Activated B cell treated with CpG ODN at 0.5 μM for 24 hours (primary cell): ENCODE results near the gene ANKRD44. TPM values are rescaled to one million over a fixed set of nuclear protein-coding genes. Genes with fewer than 3 reads are reported as not detected.
A peak's percentile ranks its signal among the peaks of the same experiment; 100 is the strongest.

Experiments used
- ATAC-seq: fragments of 200-7000 bp; cut with Tn5 transposase; one replicate; pipeline ENCODE4 v1.10.0; 2021; ENCODE audit warnings: low read depth, mild to moderate bottlenecking, moderate library complexity
- CTCF ChIA-PET: fragments of 350-600 bp; sonication (Branson Sonifier 250); formaldehyde crosslinking; loops from one replicate; lab custom pipeline; 2021; ENCODE audit warnings: antibody characterized with exemption; lab: Charles Lee
- POLR2A ChIA-PET: fragments of 350-600 bp; sonication (Branson Sonifier 250); formaldehyde crosslinking; loops from one replicate; lab custom pipeline; 2021; ENCODE audit warnings: antibody characterized with exemption; lab: Charles Lee
- DNase-seq: peaks from one replicate; pipeline ENCODE4 v3.0.0; 2022
- H3K27ac Mint-ChIP-seq: one replicate; pipeline ENCODE4 v1.8.0; 2020; ENCODE audit warnings: mixed read lengths
- H3K27me3 Mint-ChIP-seq: one replicate; pipeline ENCODE4 v1.8.0; 2021; ENCODE audit warnings: mixed read lengths
- H3K36me3 Mint-ChIP-seq: one replicate; pipeline ENCODE4 v1.8.0; 2021; ENCODE audit warnings: low read depth, mixed read lengths
- H3K4me1 Mint-ChIP-seq: one replicate; pipeline ENCODE4 v1.8.0; 2021; ENCODE audit warnings: mixed read lengths
- H3K4me3 Mint-ChIP-seq: one replicate; pipeline ENCODE4 v1.8.0; 2020; ENCODE audit warnings: mild to moderate bottlenecking, mixed read lengths
- H3K9me3 Mint-ChIP-seq: one replicate; pipeline ENCODE4 v1.8.0; 2020; ENCODE audit warnings: mixed read lengths
- CTCF ChIP-seq: fragments of 200-600 bp; IDR thresholded peaks from one replicate; pipeline ENCODE4 v1.8.0; 2022; ENCODE audit warnings: antibody characterized with exemption, mild to moderate bottlenecking
- intact Hi-C: fragments of 100-400 bp; cut with micrococcal nuclease; formaldehyde crosslinking; loops from one replicate; pipeline ENCODE4 v1.15.1; 2024
- total RNA-seq: library from RNA; stranded (reverse); gene quantifications from 2 replicates; pipeline ENCODE4 v1.2.3, GENCODE V29; 2022

ANKRD44 gene
- total RNA-seq, 1 donor from 2014 or later, result 185 TPM

- peaks cover 82% of the 10 kb centered on the region for H3K36me3 Mint-ChIP-seq
- no peak for ATAC-seq
- intact Hi-C loops, result no loop called here
- no peak for DNase-seq
- no peaks in the 10 kb centered on the region for H3K27me3 Mint-ChIP-seq
- ChIA-PET CTCF (no interaction called here), POLR2A (no interaction called here)
- H3K4me1 Mint-ChIP-seq, result no peaks in the 10 kb centered on the region
- TF ChIP-seq CTCF, result no peak
- H3K27ac Mint-ChIP-seq, result peak overlapping the region; percentile 32
- no peak overlapping the region for H3K4me3 Mint-ChIP-seq
- H3K9me3 Mint-ChIP-seq, result no peaks in the 10 kb centered on the region
Observed at GRCh38 chr2:197037863-197038398, 272.6 kb downstream of the ANKRD44 start.

DNA sequence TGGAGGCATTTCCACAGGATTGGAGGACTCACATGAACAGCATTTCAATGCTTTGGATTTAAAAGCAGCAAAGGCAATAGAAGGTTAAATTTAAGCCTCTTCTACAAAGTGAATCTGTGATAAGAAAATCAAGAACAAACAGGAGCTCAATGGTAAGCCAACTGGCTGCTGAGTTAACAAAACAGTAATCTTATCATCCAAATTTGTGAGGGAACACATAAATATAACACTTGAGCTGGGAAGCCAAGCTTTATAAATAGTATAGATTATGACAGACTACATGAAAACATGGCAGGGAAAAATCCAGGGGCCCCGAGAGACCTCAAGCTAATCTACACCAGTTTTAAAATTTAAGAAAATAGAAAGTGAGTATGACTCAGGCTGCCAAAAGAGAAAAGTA lies 275.6 kb downstream of the ANKRD44 start:
- Mint-ChIP-seq H3K4me3 (no peak overlapping the region), H3K27ac (peak overlapping the region; percentile 41)
- no peak for DNase-seq

DNA sequence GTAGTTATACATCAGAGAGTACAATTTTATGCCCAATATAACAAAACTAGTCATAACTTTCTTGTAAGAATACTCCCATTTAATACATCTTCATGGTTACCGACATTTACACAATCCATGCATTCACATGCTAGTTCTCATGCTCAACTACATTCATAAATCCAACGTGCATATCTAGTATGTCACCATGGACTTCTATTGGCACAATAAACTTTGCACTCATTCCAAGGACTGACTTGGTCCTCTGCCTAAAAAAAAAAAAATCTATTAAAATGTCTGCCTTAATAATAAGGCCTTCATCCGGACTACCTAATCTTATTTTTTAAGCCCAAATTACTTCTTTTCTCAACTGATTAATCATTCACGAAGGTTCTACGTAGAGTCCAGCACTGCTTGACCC lies 276.3 kb downstream of the ANKRD44 start:
- Mint-ChIP-seq H3K27ac (peak overlapping the region; percentile 12), H3K27me3 (no peaks in the 10 kb centered on the region), H3K4me3 (no peak overlapping the region), H3K4me1 (no peaks in the 10 kb centered on the region), H3K9me3 (no peaks in the 10 kb centered on the region), H3K36me3 (peaks cover 84% of the 10 kb centered on the region)
- ChIA-PET POLR2A (interaction anchor here (0.7 kb wide), 1 partner anchor 174 kb away, joined by 6 read pairs; no protein-coding TSS in a partner anchor), CTCF (no interaction called here)
- intact Hi-C loops, result no loop called here
- no peak for TF ChIP-seq CTCF
- ATAC-seq (no peak), DNase-seq (no peak)

More for the DNA sequence above, 275.6 kb downstream of the ANKRD44 start:
- no peak for TF ChIP-seq CTCF
- no peak for ATAC-seq
- ChIA-PET POLR2A (no interaction called here), CTCF (no interaction called here)
- no peaks in the 10 kb centered on the region for H3K9me3 Mint-ChIP-seq
- H3K36me3 Mint-ChIP-seq, result peaks cover 84% of the 10 kb centered on the region
- intact Hi-C loops, result no loop called here
- H3K27me3 Mint-ChIP-seq, result no peaks in the 10 kb centered on the region
- no peaks in the 10 kb centered on the region for H3K4me1 Mint-ChIP-seq

- CTCF ChIA-PET, result no interaction called here
- ATAC-seq (no peak), DNase-seq (no peak)
- no peaks in the 10 kb centered on the region for H3K4me1 Mint-ChIP-seq
- H3K36me3 Mint-ChIP-seq, result peaks cover 84% of the 10 kb centered on the region
- intact Hi-C loops, result no loop called here
- H3K27me3 Mint-ChIP-seq, result no peaks in the 10 kb centered on the region
- H3K9me3 Mint-ChIP-seq, result no peaks in the 10 kb centered on the region
- H3K27ac Mint-ChIP-seq, result no peak overlapping the region
- TF ChIP-seq CTCF, result no peak
- H3K4me3 Mint-ChIP-seq, result no peak overlapping the region
- POLR2A ChIA-PET, result interaction anchor here (1.1 kb wide), 1 partner anchor 482 kb away, joined by 3 read pairs; the partner anchor contains the start of gene MOB4
Observed at GRCh38 chr2:197033222-197033621, 277.4 kb downstream of the ANKRD44 start.

DNA sequence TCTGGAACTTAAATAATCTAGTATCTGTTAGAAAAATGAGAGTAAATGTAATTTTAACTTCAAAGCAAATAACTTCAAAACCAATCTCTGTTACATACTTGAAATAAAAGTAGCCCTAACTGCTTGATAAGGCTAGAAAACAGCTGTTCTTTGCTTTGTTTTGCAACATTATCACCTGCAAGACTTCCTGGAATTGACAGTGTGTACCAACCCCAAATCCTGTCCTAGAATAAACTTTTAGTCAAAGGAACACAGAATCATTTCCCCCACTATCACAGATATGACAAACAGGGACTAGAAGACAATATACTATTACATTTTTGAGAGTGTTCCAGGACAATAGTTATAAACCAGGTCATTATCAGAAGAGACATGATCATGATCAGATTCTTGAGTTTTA lies 278.8 kb downstream of the ANKRD44 start:
- ChIA-PET CTCF (no interaction called here), POLR2A (interaction anchor here (0.7 kb wide), 1 partner anchor 225 kb away, joined by 3 read pairs; no protein-coding TSS in a partner anchor)
- no peak for ATAC-seq

More for the DNA sequence above, 278.8 kb downstream of the ANKRD44 start:
- DNase-seq, result no peak
- no peak overlapping the region for H3K27ac Mint-ChIP-seq
- no peaks in the 10 kb centered on the region for H3K9me3 Mint-ChIP-seq
- peaks cover 85% of the 10 kb centered on the region for H3K36me3 Mint-ChIP-seq
- H3K4me1 Mint-ChIP-seq, result no peaks in the 10 kb centered on the region
- H3K4me3 Mint-ChIP-seq, result no peak overlapping the region
- intact Hi-C loops, result no loop called here
- no peak for TF ChIP-seq CTCF
- no peaks in the 10 kb centered on the region for H3K27me3 Mint-ChIP-seq
